GM18907 (cell line): ENCODE data around the gene MUC2.

Source experiments
- ATAC-seq: cut with Tn5 transposase; IDR thresholded peaks from one replicate; pipeline ENCODE4 v1.9.1; 2021; ENCODE audit warnings: mild to moderate bottlenecking, moderate library complexity; ENCODE audit not compliant: unreplicated experiment

MUC2 gene

GRCh38 chr11:1085440-1086170 lies 10.9 kb downstream of the MUC2 start:
- no peak for ATAC-seq

DNA sequence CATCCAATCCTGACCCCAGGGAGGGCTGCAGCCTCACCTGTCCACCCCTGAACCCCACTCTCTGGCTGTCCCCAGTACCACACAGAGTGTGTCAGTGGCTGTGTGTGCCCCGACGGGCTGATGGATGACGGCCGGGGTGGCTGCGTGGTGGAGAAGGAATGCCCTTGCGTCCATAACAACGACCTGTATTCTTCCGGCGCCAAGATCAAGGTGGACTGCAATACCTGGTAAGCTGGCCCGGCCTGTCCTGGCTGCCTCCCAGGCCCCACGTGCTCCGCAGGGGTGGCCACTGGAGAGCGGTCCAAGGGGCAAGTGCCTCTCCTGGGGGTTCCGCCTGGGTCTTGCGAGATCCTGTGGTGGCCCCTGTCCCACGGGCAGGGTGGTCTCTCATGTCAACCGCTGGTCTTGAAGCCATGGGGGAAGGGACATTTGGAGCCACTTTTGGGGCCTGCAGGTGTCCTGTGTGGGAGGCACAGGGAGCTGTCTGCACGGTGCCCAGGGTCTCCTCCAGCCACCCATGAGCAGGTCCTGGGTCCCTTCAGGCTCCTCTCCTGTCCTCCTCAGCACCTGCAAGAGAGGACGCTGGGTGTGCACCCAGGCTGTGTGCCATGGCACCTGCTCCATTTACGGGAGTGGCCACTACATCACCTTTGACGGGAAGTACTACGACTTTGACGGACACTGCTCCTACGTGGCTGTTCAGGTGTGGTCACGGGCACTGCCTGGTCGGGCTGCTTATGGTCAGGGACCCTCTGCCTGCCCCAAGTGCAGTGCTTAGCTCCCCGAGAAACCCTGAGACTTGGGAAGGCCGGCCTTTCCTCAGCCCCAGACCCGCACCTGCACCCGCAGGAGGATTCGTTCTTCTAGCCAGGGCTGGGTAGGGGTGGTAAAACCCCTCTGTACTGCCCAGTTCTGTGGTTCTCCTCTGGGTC lies 11.8 kb downstream of the MUC2 start:
- ATAC-seq: no peak

DNA sequence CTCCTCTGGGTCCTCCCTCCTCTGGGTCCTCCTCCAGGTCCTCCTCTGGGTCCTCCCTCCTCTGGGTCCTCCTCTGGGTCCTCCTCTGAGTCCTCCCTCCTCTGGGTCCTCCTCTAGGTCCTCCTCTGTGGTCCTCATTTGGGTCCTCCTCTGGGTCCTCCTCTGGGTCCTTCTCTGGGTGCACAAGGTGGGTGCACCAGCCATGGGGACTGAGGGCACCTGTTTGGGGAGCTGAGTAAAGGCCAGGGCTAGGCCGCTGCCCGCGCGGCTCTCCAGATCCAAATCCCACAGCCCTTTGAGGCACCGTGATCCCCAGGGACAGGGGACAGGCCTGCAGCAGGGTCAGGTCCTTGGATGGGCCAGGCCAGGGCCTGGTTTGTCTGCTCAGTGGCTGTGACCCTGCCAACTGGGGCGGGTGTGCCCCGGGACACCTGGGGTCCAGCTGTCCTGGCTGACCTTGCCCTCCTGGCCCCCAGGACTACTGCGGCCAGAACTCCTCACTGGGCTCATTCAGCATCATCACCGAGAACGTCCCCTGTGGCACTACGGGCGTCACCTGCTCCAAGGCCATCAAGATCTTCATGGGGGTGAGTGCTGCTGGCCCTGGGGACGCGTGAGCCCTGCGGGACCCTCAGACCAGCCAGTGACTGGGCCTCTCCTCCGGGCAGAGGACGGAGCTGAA lies 12.7 kb downstream of the MUC2 start:
- ATAC-seq: no peak

GRCh38 chr11:1087961-1088926 lies 13.6 kb downstream of the MUC2 start:
- ATAC-seq: no peak

DNA sequence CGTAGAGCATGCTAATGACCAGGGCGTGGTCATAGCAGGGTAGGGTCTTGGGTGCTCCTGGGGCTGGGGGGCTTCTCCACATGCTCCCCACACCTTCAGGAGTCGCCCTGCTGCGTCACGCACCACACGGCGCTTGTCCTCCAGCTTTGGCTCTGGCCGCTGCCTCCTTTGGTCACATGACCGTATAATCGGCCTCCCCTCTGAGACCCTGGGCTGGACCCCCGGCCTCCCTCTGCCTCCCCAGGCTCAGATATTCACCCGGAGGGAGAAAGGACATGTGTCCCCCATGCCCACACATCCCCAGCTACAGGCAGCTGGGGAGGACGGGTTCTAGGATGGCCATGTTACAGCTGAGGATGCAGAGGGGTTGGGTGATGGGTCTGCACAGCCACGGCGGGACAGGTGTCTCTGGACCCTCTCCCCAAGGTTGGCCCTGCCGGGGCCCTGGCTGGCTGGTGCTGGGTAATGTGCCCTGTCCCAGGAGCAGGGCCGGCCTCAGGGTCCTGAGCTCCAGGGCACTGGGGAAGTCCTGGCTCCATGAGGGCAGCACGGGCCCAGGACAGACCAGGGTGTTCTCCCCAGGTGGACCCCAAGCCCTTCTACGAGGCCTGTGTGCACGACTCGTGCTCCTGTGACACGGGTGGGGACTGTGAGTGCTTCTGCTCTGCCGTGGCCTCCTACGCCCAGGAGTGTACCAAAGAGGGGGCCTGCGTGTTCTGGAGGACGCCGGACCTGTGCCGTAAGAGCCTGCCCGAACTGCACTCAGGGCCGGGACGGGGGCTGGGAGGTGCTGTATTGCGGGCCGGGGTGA lies 14.5 kb downstream of the MUC2 start:
- ATAC-seq: no peak

- ATAC-seq: no peak
Measured at GRCh38 chr11:1089738-1090599, 15.3 kb downstream of the MUC2 start.

DNA sequence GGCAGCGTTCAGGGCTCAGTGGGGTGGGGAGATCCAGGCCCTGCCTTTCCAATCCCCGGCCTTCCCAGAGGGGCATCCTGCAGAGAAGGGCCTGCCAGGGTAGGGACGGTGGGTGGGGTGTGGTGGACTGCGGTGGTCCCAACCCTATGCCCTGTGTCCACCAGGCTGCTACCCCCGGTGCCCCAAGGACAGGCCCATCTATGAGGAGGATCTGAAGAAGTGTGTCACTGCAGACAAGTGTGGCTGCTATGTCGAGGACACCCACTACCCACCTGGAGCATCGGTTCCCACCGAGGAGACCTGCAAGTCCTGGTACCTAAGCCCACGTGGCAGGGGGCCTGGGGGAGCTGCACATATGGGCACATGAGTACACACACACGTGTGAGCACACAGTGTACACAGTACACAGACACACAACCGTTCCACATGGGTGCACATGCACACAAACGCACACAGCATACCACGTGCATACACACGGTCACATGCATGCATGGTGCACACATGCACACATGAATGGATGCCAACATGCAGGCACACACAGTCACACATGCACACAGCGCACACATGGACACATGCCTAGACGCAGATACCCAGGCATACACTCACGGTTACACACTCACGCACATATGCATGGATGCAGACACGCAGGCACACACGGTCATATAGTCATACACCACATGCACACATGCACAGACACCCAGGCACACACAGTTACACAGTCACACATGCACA lies 16.1 kb downstream of the MUC2 start:
- ATAC-seq: no peak

DNA sequence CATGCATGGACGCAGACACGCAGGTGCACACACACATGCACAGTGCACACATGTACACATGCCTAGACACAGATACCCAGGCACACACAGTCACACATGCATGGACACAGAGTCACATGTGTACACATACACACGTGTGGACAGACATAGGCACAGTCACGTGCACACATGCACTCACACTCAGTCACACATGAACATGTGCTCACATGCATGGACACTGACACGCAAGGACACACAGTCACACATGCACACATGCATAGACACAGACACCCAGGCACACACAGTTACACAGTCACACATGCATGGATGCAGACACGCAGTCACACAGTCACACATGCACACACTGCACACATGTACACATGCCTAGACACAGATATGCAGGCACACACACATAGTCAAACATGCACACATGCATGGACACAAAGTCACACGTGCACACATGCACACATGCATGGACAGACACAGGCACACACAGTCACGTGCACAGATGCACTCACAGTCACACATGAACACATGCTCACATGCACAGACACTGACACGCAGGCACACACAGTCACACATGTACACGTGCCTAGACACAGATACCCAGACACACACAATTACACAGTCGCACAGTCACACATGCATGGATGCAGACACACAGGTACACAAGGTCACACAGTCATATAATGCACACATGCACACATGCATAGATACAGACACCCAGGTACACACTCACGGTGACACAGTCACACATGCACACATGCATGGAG lies 16.8 kb downstream of the MUC2 start:
- ATAC-seq: no peak

DNA sequence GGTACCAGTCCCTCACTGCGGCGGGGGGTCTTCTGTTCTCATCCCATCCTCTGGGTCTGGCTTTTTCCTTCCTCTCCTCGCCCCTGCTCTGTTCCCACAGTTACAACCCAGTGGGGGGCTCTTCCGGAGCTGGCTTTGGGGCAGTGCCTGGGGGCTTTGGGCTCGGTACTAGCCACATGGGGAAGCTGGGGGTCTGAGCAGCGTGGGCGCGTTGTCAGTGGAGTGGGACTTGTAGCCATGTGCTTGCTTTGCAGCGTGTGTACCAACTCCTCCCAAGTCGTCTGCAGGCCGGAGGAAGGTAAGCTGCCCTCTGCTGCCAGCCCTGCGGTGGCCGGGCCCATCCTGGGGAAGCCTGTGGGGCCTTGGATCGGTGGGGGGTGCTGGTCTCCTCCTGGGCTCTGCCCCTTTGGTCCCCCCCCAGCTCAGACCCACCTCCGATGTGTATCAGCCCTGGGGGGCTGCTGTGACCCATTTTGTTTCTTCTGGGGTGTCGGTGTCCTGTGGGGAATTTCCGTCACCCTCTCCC lies 17.5 kb downstream of the MUC2 start:
- no peak for ATAC-seq

DNA sequence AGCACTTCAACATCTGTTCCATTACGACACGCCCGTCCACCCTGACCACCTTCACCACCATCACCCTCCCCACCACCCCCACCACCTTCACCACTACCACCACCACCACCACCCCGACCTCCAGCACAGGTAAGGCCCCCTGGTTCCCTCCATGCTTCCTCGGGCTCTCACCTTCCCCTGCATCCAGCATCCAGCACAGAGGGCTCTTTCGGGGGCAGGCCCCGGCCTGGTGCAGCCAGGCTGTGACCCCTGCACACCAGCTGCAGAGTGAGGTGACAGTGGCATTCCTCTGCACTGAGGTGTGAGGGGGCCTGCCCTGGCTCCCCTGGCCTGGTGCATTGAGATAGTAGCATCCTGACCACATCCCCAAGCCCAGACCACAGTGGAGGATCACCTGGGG lies 18.2 kb downstream of the MUC2 start:
- no peak for ATAC-seq

DNA sequence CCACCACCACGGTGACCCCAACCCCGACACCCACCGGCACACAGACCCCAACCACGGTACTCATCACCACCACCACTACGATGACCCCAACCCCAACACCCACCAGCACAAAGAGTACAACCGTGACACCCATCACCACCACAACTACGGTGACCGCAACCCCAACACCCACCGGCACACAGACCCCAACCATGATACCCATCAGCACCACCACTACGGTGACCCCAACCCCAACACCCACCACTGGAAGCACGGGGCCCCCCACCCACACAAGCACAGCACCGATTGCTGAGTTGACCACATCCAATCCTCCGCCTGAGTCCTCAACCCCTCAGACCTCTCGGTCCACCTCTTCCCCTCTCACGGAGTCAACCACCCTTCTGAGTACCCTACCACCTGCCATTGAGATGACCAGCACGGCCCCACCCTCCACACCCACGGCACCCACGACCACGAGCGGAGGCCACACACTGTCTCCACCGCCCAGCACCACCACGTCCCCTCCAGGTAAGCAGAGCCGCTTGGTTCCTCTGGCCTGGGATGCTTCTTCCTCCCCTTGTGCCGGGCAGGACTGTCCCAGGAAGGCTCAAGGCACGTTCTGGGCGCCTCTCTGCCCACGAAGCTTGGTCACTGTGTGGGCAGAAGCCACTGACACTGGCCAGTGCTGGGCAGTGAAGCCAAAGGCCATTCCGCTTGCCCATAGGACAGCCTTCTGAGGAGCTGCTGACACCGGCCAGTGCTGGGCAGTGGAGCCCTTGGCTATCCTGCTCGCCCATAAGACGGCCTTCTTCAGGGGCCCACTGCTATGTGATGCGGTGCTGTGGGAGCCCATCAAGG lies 25.1 kb downstream of the MUC2 start:
- no peak for ATAC-seq

DNA sequence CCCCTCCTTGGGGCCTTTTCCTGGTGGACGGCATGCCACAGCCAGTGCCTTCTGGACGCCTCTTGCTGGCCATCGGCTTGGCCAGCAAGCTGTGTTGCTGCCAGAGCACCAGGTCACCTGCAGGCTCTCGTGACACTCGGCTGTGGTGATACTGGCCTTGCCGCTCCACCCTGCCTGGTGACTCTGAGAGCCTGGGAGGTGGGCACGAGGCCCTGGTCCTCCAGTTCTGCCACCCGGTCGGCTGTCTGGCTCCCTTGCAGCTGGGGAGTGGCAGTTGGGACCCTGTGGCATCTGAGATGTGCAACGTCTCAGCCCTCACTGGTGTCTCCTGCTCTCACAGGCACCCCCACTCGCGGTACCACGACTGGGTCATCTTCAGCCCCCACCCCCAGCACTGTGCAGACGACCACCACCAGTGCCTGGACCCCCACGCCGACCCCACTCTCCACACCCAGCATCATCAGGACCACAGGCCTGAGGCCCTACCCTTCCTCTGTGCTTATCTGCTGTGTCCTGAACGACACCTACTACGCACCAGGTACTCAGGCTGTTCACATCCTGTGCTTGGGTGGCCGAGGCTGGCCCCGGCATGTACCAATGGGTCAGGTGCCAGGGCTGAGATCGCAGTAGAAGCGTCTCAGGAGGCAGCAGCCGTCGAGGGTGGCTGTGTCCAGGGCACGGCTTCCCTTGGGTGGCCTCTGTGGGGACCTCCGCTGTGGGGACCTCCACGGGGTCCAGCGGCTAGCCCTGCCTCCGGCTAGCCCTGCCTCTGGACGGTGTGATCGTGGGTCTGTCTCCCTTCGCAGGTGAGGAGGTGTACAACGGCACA lies 26.0 kb downstream of the MUC2 start:
- ATAC-seq: no peak

DNA sequence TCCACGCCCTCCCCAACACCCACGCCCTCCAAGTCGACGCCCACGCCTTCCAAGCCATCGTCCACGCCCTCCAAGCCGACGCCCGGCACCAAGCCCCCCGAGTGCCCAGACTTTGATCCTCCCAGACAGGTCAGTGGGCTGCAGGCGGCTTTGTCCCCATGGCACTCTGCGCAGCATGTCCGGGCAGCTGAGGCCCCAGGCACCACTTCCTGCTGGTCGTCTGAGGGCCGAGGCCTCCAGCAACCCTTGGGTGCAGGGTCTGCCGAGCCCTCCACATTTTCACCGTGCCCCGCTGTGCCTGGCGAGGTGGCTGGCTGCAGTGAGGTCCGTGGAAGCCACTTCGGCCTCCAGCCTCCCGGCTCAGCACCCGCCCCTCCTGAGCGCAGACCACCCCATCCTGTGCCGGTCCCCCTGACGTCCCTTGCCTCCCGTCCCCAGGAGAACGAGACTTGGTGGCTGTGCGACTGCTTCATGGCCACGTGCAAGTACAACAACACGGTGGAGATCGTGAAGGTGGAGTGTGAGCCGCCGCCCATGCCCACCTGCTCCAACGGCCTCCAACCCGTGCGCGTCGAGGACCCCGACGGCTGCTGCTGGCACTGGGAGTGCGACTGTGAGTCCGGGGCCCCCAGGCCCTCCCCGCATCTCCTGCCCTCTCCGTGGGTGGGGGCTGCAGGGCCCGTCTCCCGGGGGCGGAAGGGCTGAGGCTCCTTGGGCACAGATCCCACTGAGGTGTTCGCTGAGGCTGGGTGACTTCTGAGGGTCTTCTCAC lies 26.8 kb downstream of the MUC2 start:
- no peak for ATAC-seq

DNA sequence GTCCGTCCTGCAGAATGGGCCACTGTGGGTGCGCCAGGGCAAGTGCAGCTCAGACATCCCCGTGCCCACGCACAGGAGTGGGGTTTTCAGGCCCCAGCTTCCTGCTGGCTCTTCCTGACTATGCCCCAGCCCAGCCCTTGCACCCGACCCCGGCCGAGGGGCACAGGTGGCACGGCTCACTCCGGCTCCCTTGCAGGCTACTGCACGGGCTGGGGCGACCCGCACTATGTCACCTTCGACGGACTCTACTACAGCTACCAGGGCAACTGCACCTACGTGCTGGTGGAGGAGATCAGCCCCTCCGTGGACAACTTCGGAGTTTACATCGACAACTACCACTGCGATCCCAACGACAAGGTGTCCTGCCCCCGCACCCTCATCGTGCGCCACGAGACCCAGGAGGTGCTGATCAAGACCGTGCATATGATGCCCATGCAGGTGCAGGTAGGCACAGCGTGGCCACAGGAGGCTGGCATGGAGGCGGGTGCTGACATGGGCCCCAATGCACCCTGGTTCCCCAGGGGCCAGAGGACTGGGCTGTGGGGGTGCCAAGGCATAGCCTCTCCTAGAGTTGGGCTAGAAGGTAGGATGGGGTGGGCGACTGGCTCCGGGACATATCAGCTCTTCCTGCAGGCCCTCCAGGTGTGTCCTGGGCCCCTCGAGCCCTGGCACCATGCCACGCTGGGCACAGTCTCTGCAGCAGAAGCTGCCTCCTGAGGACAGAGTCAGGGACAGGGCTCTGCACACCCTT lies 27.7 kb downstream of the MUC2 start:
- no peak for ATAC-seq
